IPS-11a (cell line): ENCODE measurements around the gene HOXB4.
"Not testable (repeated sequence)": the region's sequence is repeated elsewhere in the genome, so short reads cannot be mapped to it uniquely, and the experiment has no call there.

ENCODE experiments used
- H3K4me3 ChIP-seq: one replicate; pipeline ENCODE4 v1.5.1; 2013; ENCODE audit warnings: low read depth, low read length, control low read depth

HOXB4 gene

DNA sequence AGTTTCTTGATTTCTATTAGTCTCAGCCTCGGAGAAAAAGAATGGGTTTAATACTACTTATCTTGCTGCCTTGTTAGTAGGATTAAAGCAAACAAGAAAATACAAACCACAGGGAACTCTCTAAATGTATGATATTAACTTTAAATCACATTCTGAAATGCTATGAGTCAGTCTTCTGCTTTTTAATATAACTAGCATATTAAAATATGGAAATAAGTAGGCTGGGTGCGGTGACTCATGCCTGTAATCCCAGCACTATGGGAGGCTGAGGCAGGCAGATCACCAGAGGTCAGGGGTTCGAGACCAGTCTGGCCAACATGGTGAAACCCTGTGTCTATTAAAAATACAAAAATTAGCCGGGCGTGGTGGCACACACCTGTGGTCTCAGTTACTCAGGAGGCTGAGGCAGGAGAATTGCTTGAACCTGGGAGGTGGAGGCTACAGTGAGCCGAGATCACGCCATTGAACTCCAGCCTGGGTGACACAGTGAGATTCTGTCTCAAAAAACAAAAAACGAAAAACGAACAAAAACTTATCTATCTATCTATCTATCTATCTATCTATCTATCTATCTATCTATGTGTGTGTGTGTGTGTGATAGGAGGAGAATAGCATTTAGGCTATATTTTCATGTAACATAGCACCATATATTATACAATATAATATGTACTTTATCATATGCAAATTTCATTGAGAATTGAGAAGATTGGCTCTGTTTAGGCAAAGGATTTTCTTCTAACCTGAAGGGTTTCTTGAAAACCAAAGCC is 42.2 kb downstream of the HOXB4 start:
- not testable (repeated sequence) for H3K4me3 ChIP-seq

DNA sequence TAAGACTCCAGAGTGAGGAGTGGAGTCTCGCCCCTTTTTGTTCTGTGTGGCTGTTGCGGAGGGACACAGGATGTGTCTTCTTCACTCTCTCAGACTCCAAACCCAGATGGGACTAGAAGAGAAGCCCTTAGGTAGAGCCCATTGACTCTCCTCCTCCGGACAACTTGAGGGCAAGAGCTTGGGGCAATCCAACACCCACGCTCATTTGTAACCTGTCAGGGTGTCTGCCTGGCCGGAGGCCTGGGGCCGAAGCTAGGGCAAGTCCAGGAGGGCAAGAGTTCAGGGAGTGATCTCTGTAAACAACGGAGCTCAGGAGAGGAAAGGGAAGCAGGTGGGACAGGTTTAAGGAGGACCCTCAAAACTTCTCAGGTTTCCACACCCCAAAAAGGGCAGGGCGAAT is 45.9 kb downstream of the HOXB4 start:
- no peak overlapping the region for H3K4me3 ChIP-seq

GRCh38 chr17:48530887-48531272 is 47.3 kb downstream of the HOXB4 start, which contains the start of gene HOXB1:
Gene HOXB1, minus strand, starts transcription at chr17:48531011. Its CDS starts 107 bp downstream, at chr17:48530904.
- no peak within 1 kb of the TSS for H3K4me3 ChIP-seq

GRCh38 chr17:48530208-48530886 is 47.8 kb downstream of the HOXB4 start:
- H3K4me3 ChIP-seq, result no peak overlapping the region

DNA sequence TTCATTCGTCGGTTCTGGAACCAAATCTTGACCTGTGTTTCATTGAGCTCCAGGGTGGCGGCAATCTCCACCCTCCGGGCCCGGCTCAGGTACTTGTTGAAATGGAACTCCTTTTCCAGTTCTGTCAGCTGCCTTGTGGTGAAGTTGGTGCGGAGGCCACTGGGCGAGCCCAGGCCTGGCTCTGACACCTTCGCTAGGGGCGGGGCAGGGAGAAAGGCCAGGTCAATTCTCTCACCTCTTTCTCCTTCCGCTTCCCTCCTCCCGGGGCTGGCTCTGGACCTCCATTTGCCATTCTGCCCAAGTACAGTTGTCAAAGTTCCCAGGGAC is 48.5 kb downstream of the HOXB4 start:
- H3K4me3 ChIP-seq, result no peak overlapping the region

DNA sequence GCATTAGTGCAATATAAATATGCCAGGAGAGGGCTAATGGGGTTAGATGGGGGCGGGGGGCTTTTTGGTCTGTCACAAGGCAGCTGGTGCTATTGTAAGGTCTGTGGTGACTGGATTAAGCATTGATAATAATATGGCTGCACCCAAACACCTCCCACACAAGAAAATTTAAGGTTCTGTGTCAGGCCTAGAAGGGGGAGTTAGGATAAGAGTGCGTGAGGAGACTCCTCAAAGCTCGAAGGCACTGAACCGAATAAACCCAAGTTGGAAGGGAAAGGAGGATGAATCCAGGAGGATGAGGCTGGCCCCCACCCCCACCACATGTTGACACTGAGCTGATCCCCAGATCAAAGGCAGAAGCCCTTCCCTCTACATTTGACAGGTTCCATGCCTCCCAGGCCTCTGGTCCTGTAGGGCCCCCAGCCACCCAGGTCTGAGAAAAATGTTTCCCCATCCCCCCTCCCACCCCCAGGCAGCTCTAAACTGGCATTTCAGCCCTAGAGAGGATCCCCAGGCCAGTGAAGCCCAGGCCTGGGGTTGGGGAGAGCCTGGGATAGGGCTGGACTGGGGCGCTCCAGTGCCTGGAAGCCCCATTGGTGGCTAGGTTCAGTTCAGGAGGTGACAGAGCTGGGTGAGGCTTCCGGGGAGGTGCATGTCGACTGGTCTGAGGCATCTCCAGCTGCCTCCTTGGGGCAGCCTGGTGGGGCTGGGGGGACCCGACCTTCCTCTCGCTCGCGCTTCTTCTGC is 49.0 kb downstream of the HOXB4 start:
- no peak overlapping the region for H3K4me3 ChIP-seq

- H3K4me3 ChIP-seq, result no peak overlapping the region
Observed at GRCh38 chr17:48528153-48528935, 49.8 kb downstream of the HOXB4 start.

- peak overlapping the region; percentile 17 for H3K4me3 ChIP-seq
Observed at GRCh38 chr17:48527547-48527932, 50.6 kb downstream of the HOXB4 start.

- peak overlapping the region; percentile 17 for H3K4me3 ChIP-seq
Observed at GRCh38 chr17:48526608-48527546, 51.3 kb downstream of the HOXB4 start.
